HFF-Myc (cell line): Measurements from ENCODE around the gene CCR7.
"Not testable (repeated sequence)": the region's sequence is repeated elsewhere in the genome, so short reads cannot be mapped to it uniquely, and the experiment has no call there.

Experiments used
- DNase-seq: peaks from one replicate; pipeline ENCODE4 v3.0.0-alpha.2; 2011; ENCODE audit warnings: low read depth; ENCODE audit errors: extremely low read depth
- H3K4me3 ChIP-seq: replicated peaks from 2 replicates; pipeline ENCODE4 v1.5.1; 2011; ENCODE audit warnings: low read depth, mild to moderate bottlenecking, control low read depth, low read length
- TF ChIP-seq, protein P1 (sequence below): IDR thresholded peaks from 2 replicates; pipeline ENCODE4 v1.5.1; 2012; ENCODE audit warnings: mild to moderate bottlenecking, low read depth, low read length, control low read depth; ENCODE audit errors: missing control alignments

The CCR7 gene

DNA sequence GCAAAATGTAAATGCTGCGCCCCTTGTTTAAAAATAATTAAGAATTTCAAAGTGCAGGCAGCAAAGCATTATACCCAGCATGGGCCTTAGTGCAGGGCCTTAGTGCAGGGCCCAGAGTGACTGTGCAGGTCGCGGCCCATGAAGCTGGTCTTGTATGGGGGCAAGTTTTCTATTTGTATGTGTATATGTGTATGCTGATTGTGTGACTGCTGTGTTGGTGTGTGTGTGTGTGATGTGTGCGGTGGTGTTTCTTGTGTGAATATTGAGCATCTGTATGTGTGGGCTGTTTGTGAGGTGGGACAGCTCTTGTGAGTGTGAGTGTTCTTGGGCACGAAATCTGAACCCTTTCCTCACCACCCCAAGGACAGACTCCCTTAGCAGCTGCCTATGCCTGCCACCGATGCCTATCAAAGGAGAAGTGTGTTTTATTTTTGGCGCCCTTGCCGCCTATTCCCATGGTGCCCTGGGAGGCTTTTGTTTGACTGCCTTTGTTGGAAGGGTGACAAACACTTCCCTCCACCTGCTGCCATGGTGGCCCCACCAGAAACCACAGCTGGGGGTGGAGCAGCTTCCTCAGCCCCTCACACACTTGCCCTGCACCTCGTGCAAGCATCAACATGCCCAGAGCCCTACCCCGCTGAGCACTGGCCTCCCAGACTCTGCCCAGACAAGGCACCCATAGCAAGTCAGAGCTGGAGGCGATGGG is 18.0 kb downstream of the CCR7 start:
- no peak for DNase-seq
- H3K4me3 ChIP-seq, result no peak overlapping the region
- TF ChIP-seq, protein P1, sequence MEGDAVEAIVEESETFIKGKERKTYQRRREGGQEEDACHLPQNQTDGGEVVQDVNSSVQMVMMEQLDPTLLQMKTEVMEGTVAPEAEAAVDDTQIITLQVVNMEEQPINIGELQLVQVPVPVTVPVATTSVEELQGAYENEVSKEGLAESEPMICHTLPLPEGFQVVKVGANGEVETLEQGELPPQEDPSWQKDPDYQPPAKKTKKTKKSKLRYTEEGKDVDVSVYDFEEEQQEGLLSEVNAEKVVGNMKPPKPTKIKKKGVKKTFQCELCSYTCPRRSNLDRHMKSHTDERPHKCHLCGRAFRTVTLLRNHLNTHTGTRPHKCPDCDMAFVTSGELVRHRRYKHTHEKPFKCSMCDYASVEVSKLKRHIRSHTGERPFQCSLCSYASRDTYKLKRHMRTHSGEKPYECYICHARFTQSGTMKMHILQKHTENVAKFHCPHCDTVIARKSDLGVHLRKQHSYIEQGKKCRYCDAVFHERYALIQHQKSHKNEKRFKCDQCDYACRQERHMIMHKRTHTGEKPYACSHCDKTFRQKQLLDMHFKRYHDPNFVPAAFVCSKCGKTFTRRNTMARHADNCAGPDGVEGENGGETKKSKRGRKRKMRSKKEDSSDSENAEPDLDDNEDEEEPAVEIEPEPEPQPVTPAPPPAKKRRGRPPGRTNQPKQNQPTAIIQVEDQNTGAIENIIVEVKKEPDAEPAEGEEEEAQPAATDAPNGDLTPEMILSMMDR, result no peak

GRCh38 chr17:40546497-40546896 is 18.8 kb downstream of the CCR7 start:
- DNase-seq, H3K4me3 ChIP-seq: not testable (repeated sequence)

- H3K4me3 ChIP-seq, result no peak overlapping the region
- DNase-seq, result no peak
- TF ChIP-seq, protein P1, result no peak
Observed at GRCh38 chr17:40545660-40546059, 19.6 kb downstream of the CCR7 start.

- DNase-seq, result no peak
- TF ChIP-seq, protein P1, result no peak
- no peak overlapping the region for H3K4me3 ChIP-seq
Observed at GRCh38 chr17:40542558-40543411, 22.5 kb downstream of the CCR7 start.

- TF ChIP-seq, protein P1, result no peak
Observed at GRCh38 chr17:40541873-40542557, 23.3 kb downstream of the CCR7 start.

GRCh38 chr17:40541060-40541872 is 24.0 kb downstream of the CCR7 start:
- DNase-seq, result no peak
- TF ChIP-seq, protein P1, result no peak
- no peak overlapping the region for H3K4me3 ChIP-seq

More at GRCh38 chr17:40541873-40542557, 23.3 kb downstream of the CCR7 start:
- no peak overlapping the region for H3K4me3 ChIP-seq
- DNase-seq, result no peak
